ENCODE results near the gene ZSWIM4.

The ZSWIM4 gene

DNA sequence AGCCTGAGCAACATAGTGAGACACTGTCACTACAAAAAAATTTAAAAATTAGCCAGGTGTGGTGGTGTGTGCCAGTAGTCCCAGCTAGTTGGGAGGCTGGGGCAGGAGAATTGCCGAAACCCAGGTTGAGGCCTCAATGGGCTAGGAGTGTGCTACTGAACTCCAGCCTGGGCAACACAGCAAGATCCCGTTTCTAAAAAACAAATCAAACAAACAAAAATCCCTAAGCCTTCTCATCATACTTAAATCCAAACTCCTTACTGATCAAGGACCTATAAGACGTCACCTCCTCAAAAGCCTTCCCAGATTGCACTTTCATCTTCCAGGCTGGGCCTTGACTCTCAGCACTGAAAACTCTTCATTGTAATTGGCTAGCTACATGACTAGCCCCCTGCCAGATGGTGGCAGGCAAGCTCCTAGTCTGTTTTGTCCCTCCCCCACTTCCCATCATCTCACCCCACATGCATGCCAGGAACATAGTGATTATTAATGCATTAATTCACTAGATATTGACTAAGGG lies 64.2 kb downstream of the ZSWIM4 start:
- Histone ChIP-seq H3K4me2 (ENCODE audit: low read length) (no peak overlapping the region), H3F3A (ENCODE audit: control insufficient read depth, insufficient read depth) (no peaks in the 10 kb centered on the region), H4K20me1 (ENCODE audit: control insufficient read depth, insufficient read depth, low read depth, low read length) (no peaks in the 10 kb centered on the region), H3K9me3 (ENCODE audit: control insufficient read depth, insufficient read depth, low read length) (no peaks in the 10 kb centered on the region), H3K27ac (ENCODE audit: low read depth, low read length) (no peak overlapping the region), H3K36me3 (ENCODE audit: control insufficient read depth, low read length) (no peaks in the 10 kb centered on the region), H3K4me1 (ENCODE audit: control insufficient read depth, low read length) (peaks cover 18% of the 10 kb centered on the region), H3K79me2 (ENCODE audit: control insufficient read depth, low read length) (no peaks in the 10 kb centered on the region), H3K27me3 (ENCODE audit: control insufficient read depth, low read length) (peaks cover 6% of the 10 kb centered on the region), H3K9me2 (replicated peaks; ENCODE audit: control insufficient read depth, low read length) (no peaks in the 10 kb centered on the region), H3K4me3 (ENCODE audit: low read length) (no peak overlapping the region)
- peak; percentile 24 for TF ChIP-seq CTCF (IDR thresholded peaks at IDR 0.05; ENCODE audit: low read depth, low read length, poor library complexity, severe bottlenecking)
- no peak for TF ChIP-seq EZH2phosphoT487 (IDR thresholded peaks at IDR 0.05; ENCODE audit: borderline replicate concordance, low read length)

DNA sequence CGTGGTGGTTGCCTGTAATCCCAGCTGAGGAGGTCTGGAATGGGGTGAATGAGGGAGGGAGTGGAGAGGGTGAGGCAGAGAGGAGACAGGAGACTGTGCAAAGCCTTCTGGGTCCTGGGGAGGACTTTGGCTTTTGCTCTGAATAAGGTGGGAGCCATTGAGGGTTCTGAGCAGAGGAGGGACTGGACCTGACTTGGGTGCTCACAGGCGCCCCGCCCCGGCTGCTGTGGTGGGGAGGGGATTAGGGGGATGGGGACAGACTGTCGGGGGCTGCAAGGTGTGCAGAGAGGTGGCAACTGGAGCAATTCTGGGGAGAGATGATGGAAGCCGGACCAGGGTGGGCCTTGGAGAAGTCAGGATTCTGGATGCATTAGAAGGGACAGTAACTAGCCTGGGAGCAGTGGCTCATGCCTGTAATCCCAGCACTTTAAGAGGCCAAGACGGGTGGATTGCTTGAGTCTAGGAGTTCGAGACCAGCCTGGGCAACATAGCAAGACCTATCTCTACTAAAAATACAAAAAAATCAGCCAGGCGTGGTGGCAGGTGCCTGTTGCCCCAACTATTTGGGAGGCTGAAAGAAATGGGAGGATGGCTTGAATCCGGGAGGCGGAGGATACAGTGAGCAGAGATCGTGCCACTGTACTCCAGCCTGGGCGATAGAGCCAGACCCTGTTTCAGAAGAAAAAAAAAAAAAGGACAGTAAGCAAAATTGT lies 65.6 kb downstream of the ZSWIM4 start:
- Histone ChIP-seq H3K27me3 (ENCODE audit: control insufficient read depth, low read length) (peaks cover 14% of the 10 kb centered on the region), H3K4me2 (ENCODE audit: low read length) (peak overlapping the region; percentile 88), H3K4me3 (ENCODE audit: low read length) (peak overlapping the region; percentile 73), H3F3A (ENCODE audit: control insufficient read depth, insufficient read depth) (no peaks in the 10 kb centered on the region), H3K27ac (ENCODE audit: low read depth, low read length) (peak overlapping the region; percentile 34; the same call in 1 of the 2 replicates), H3K79me2 (ENCODE audit: control insufficient read depth, low read length) (no peaks in the 10 kb centered on the region), H3K4me1 (ENCODE audit: control insufficient read depth, low read length) (peaks cover 23% of the 10 kb centered on the region), H3K9me2 (replicated peaks; ENCODE audit: control insufficient read depth, low read length) (no peaks in the 10 kb centered on the region), H3K9me3 (ENCODE audit: control insufficient read depth, insufficient read depth, low read length) (no peaks in the 10 kb centered on the region), H3K36me3 (ENCODE audit: control insufficient read depth, low read length) (no peaks in the 10 kb centered on the region), H4K20me1 (ENCODE audit: control insufficient read depth, insufficient read depth, low read depth, low read length) (no peaks in the 10 kb centered on the region)
- TF ChIP-seq EZH2phosphoT487 (IDR thresholded peaks at IDR 0.05; ENCODE audit: borderline replicate concordance, low read length), result no peak

GRCh38 chr19:13861392-13861713 lies 66.1 kb downstream of the ZSWIM4 start:
- no peaks in the 10 kb centered on the region for H3K79me2 ChIP-seq (ENCODE audit: control insufficient read depth, low read length)
- H4K20me1 ChIP-seq (ENCODE audit: control insufficient read depth, insufficient read depth, low read depth, low read length), result no peaks in the 10 kb centered on the region
- H3K4me3 ChIP-seq (ENCODE audit: low read length), result peak overlapping the region; percentile 73
- H3K4me2 ChIP-seq (ENCODE audit: low read length), result peak overlapping the region; percentile 88
- TF ChIP-seq EZH2phosphoT487 (IDR thresholded peaks at IDR 0.05; ENCODE audit: borderline replicate concordance, low read length), result no peak
- TF ChIP-seq CTCF (IDR thresholded peaks at IDR 0.05; ENCODE audit: low read depth, low read length, poor library complexity, severe bottlenecking), result no peak
- peaks cover 28% of the 10 kb centered on the region for H3K4me1 ChIP-seq (ENCODE audit: control insufficient read depth, low read length)
- no peaks in the 10 kb centered on the region for H3K36me3 ChIP-seq (ENCODE audit: control insufficient read depth, low read length)
- no peaks in the 10 kb centered on the region for H3K9me3 ChIP-seq (ENCODE audit: control insufficient read depth, insufficient read depth, low read length)
- no peaks in the 10 kb centered on the region for H3K9me2 ChIP-seq (replicated peaks; ENCODE audit: control insufficient read depth, low read length)
- peaks cover 19% of the 10 kb centered on the region for H3K27me3 ChIP-seq (ENCODE audit: control insufficient read depth, low read length)
- peak overlapping the region; percentile 34; the same call in 1 of the 2 replicates for H3K27ac ChIP-seq (ENCODE audit: low read depth, low read length)
- no peaks in the 10 kb centered on the region for H3F3A ChIP-seq (ENCODE audit: control insufficient read depth, insufficient read depth)
